ENCODE measurements around the gene EIF3D.

Gene EIF3D, protein sequence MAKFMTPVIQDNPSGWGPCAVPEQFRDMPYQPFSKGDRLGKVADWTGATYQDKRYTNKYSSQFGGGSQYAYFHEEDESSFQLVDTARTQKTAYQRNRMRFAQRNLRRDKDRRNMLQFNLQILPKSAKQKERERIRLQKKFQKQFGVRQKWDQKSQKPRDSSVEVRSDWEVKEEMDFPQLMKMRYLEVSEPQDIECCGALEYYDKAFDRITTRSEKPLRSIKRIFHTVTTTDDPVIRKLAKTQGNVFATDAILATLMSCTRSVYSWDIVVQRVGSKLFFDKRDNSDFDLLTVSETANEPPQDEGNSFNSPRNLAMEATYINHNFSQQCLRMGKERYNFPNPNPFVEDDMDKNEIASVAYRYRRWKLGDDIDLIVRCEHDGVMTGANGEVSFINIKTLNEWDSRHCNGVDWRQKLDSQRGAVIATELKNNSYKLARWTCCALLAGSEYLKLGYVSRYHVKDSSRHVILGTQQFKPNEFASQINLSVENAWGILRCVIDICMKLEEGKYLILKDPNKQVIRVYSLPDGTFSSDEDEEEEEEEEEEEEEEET

DNA sequence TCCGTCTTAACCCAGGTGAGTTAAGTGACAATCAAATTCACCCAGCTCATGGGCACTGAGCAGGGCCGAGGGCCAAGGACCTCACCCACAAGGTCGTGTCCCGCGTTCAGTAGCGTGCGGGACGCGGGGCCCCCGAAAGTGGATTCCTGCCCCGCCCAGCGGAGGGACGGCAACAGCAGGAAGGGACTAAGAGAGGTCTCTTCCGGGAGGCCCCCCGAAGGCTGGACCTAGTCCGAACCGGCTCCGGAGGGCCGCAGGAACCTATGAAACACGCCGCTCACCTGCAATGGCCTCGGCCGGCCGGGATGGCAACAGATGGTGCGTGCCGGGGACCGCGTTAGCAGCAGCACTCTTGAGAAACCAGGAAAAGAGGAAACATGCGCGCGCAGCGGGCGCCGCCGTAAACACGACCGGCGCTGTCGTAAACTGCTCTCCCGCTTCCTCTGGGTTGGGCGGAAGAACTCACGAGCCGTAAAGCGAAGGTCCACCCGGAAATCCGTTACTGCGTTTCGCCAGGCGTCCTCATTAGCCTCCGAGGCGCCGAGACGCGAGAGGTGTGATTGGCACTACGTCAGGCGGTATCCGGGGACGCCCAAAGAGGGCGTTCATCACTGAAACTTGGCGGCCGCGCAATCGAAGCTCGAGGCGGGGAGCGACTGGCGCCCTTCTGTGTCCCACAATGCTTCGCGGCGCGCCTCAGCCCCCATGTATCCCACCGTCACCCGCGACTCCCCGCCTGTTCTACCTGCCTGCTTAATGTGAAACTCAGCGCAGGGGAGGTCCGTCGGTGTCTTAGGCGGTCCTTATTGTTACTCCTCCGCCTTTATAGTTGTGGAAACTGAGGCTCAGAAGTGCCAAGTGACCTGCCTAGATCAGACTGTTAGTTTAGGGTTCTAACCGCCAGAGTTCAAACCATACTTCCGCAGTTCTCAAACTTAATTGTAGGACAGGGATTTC is at the start of gene EIF3D:
Gene EIF3D (minus strand): TSS at position 372 of the 957 bp plus-strand sequence. CDS start 3,045 bp downstream, outside the sequence.
- peak; percentile 97 for DNase-seq

DNA sequence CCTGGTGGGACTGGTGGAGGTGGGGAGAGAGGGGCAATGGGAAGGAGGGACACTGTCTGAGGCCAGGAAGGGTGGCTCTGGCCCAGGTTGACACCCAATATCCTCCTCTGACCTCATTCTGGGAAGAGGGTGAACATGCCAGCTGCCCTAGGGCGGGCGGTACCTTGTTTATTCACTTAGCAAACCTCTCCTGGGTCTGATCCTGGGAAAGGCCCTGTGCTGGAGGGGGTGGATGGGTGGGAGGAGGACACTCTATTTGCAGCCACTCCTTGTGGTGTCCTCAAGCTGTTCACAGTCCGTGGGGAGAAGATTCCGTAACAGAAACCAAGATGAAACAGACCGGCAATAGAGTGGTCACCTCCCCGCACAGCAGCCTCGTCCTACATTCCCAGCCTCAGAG is 49.7 kb upstream of the EIF3D start:
- DNase-seq, result no peak

DNA sequence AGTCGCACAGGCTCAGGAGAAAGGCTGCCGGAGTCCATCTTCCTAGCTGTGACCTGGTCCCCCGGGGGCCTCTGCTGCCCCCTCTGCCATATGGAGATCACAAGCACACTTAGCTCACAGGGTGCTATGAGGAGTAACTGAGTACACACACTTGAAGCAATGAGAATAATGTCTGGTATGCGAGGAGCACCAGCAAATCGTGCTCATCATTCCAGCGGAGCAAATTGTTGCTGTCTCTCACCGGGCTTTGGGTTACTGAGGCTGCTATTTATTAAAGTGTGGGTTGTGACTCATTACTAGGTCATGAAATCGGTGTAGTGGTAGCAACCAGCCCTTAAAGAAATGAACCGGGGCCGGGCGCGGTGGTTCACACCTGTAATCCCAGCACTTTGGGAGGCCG is 48.1 kb upstream of the EIF3D start:
- no peak for DNase-seq

DNA sequence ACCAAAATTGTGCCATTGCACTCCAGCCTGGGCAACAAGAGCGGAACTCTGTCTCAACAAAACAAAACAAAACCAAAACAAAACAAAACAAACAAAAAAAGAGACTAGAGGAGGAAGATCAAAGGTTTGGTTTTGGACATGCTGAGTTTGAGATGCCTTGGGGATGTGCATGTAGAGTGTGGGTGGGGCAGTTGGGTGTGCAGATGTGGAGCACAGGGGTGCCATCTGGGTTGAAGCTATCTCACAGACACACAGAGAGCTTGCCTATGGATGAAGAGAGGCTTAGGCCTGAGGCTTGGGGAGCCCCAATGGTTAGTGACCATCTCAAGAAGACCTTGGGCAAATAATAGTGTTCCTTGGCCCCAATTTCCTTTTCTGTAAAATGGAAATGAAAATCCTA is 45.8 kb upstream of the EIF3D start:
- DNase-seq, result no peak

DNA sequence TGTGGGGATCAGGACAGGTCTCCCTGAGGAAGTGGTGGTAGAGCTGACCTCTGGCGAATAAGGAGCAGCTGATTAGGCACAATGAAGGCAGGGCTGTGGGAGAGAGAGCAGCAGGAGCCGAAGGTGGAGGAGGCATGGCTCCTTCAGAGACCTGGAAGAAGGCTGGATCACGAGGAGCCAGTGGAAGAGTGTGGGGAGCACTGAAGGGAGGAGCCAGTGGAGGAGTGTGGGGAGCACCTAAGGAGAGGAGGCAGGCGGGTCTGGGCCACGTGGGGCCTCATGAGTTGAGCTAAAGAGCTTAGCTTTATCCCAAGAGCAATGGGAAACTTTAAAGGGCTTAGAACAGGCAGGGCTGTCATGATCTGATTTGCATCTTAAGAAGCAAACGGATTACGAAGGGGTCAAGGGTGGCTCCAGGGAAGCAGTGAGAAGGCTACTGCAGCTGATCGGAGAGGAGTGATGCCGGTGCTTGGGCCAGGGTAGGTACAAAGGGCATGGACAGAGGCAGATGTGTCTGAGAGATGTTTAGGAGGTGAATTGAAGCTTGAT is 44.9 kb upstream of the EIF3D start:
- no peak for DNase-seq

DNA sequence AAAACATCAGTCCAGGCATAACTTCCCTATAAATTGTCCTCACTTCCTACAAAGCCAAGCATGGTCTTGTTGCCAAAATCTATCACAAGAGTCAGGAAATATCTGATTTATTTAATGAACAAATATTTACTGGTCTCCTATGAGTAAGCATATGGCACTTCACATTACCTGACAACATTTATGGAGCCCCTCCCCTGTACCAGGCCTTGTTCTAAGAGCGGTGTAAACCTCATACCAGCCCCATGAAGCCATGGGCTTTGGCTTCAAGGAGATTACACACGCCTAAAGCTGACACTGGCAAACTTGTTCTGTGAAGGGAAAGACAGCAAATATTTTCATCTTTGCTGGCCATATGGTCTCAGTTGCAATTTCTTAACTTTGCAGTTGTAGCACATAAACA is 43.0 kb upstream of the EIF3D start:
- no peak for DNase-seq

DNA sequence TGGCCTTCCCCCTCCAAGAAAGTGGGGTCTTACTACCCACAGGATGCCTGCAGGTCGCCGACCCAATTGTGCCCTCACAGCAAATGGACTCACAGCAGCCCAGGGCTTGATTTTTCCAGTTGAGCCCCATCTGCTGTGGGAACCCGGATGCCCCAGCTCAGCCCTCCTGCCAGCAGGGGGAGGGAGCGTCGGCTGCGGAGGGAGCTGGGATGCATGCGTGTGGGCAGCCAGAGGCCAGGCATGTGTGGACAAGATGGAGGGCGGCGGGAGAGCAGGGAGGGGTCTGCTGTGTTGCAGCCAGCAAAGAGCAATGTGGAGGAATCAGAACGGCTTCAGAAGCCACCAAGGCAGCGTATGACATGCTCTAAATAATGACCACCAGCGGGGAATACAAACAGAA is 41.0 kb upstream of the EIF3D start:
- DNase-seq, result no peak

DNA sequence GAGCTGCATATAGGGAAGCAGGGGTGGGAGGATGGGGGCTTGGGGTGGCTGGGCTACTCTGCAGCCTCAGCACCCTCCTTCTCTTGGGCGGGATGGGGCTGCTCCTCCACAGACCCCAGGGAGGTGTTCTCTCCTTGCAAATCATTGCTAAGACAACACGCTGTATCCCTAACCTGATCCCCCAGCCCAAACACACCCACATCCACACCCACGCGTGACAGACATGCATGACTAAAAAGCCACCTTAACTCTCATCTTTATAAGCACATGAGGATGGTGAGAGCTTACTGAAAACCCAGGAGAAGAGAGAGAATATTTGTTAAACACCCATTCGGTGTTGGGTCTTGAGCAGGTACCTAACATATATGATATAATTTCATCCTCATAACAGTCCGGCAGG is 39.9 kb upstream of the EIF3D start:
- no peak for DNase-seq

DNA sequence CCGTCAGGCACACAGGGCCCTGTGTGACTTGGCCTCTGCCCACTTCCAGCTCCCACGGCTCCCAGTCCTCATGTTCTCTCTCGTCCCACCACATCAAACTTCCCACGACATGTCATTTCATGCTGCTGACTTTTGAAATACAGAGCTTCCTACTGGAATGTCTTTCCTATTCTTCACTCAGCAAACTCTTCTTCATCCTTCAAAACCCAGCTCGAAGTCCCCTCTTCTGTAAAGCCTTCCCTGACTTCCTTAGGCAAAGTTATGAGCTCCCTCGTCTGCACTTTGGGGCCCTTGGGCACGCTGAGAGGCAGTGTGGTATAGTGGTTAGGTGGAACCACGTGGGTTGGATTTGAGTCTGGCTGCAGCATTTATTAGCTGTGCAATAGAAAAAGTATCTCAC is 37.8 kb upstream of the EIF3D start:
- DNase-seq, result no peak

DNA sequence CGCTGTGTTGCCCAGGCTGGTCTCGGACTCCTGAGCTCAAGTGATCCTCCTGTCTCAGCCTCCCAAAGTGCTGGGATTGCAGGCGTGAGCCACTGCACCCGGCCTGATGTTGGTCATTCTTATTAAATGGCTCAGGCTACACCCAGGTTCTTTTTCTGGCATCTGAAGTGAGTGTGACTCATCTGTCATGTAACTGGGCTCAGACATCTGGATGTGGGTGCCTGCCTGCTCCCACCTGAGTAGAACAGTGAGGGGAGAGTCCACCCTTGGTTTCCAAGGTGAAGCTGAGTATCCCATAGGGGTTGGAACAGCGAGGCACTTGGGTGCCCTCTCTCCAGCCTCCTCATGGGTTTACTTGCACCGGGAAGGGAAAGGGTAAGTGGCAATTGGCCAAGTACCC is 36.7 kb upstream of the EIF3D start:
- no peak for DNase-seq

DNA sequence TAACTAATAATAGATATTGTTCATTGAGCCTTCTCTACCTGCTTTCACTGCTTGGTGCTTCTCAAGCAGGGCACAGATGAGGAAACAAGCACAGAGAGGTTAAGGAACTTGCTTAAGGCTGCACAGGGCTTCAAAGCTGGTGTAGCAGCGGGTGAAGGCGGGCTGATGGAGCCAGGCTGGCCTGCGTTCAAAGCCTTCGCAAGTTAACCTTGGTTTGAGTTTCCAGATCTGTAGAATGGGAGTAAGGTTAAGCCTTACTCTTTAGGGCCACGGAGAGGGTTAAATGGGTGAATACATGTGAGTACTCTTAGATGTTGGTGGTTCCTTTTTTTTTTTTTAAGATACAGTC is 36.2 kb upstream of the EIF3D start:
- DNase-seq, result no peak

DNA sequence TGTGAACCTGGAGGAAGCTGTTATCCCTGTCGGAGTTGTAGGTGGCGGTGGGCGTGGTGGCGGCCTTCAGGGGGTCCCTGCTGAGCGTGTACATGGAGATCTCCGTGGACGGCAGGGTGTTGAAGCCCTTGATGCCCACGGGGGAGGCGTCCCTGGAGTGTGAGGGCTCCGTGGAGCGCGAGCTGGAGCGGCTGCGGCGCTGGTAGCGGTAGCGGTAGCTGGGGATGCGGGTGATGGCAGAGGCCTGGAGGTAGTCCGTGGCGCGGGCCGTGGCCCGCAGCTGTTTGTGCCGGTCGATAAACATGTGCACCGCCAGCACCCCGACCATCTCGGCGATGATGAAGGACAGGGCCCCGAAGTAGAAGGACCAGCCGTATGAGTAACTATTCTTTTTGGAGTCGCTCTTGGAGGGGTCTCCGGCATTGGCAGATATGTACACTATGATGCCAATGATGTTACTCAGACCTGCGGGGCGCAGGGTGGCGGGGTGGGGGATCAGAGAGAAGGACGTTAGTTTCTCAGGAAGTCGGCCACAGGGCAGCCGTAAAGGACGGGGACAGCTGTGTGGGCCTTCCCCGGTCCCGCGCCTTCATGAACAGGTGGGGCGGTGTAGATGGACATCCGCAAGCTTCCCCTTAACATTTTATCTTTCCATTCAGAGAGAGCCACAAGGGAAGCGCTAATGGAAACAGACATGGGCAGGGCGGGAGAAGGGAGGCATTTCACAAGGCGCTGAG is 35.6 kb upstream of the EIF3D start:
- no peak for DNase-seq

DNA sequence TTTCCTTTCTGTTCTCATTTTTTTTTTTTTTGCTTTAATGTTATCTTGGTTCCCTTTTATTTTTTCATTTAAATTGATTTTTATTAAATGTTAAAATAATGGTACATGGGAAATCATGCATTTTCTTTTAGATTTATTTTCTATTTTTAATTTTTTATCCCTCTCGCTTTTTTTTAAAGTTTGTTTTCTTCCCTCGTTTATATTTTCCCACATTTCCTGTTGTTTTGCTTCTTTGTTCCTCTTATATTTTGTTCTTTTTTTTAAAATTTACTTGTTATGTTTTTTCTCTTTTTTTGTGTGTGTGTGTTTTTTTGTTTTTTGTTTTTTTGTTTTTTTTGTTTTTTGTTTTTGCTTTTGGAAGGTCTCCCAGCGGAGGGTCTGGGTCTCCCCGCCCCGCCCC is 34.9 kb upstream of the EIF3D start:
- no peak for DNase-seq

DNA sequence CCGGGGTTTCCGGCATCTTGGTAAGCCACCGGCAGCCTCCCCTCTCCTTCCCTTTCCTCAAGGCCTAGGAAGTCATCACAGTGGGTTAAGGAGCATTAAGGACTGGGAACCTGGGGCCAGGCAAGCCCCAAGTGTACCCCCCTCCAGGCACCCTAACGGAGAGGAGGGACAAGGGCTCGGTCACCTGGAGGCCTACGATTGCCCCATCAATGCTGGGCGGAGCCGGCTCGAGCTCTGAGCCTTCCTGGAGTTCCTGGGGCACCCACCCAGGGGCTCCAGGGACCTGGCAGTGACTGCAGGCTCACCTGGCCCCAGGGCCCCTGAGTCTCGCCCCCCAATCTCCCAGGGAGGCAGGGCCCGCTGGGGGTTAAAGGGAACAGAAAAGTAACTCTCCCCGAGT is 34.5 kb upstream of the EIF3D start:
- no peak for DNase-seq

DNA sequence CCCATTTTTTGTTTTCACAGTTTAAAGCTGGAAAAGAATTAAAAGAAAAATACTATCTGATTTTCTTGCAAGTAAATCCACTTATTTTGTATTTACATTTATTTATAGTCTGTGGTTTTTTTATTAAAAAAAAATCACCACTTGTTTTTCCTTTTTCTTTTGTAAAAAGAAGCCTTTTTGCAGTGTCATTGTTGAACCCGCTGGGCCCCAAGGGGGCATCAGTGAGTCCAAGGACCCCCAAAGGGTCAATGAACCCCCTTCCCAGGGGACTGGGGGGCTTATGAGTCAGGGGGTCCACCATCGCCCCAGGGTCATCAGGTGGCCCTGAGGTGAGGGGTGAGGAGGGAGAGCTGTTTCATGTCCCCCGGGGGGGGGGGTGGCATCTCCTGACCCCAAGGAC is 34.0 kb upstream of the EIF3D start:
- no peak for DNase-seq

DNA sequence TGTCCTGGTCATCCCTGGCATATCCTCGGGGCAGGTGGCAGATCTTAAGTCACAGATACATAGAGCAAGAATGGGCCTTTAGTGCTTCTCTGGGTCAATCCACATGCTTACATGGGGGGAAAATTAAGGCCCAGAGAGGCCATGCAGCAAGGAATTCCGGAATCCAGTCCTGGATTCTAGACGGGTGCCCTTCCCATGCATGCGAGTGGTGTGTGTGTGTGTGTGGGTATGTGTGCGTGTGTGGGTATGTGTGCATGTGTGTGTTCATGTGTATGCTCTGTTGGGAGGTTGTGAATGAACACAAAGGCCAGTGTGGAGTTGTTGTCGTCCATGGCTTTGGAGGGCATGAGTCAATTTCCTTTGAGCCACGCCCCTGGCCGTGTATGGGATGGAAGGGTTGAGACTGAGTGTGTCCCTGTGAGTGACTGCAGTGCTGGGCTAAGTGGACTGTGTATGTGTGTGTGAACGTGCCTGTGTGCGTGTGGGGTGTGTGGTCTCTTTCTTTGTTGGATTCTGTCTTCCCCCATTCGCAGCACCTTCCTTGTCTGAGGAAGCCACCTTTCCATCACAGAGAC is 33.4 kb upstream of the EIF3D start:
- DNase-seq, result no peak

DNA sequence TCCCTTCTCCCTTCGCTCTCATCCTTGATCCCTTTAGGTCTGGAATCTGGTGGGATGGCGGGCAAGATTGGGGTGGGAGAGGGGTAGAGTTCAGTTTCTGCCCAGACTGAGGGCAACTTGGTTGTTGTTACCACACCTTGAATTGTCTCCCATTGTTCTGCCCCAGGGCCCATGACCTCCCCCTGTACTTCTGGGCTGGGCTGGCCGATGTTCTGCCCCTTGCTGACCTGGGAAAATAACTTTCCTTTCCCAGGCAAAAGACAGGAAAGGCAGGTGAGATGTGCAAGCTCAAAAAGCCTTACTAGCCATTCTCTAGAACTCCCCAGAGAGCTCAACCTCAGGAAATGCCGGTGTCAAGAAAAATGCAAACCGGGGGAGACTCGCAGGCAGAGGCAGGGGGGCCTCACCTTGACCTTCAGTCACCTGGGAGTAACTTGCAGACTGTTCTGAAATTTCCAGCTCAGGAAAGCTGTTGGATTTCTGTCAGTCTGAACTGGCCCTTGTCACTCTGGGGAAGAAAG is 32.4 kb upstream of the EIF3D start:
- no peak for DNase-seq

DNA sequence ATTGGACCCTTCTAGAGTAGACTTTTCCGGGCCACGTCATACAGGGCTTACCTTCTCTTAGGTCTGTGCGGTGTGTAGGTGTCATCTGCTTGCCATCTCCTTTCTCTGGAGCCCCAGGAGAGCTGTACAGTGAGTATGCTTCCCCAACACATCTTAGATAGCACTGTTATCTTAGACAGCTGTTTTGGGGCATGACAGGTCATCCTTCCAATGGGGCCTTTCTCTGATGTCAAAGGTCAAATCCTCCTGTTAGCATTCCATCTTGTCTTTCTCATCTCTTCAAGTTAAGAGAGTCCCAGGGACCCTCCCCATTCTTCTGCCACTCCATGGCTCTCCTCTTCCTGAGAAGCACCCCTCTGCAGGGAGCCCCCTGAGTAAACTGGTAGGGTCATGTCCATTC is 31.0 kb upstream of the EIF3D start:
- no peak for DNase-seq

DNA sequence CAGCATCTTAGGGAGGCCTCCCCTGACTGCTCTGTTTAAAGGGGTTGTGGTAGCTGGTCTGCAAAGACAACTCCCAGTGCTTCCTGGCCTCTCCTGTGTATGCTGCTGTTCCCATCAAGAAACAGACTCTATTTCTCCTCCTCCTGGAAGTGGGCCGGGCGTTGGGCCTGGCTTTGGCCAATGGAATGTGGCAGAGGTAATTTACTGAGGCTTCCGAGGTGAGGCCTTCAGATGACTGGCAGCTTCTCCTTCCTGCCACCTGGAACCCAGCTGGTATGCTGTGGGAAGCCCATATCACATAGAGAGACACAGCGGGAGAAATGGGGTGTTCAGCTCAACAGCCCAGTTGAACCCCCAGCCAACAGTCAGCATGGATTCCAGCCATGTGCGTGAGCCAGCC is 25.1 kb upstream of the EIF3D start:
- no peak for DNase-seq

DNA sequence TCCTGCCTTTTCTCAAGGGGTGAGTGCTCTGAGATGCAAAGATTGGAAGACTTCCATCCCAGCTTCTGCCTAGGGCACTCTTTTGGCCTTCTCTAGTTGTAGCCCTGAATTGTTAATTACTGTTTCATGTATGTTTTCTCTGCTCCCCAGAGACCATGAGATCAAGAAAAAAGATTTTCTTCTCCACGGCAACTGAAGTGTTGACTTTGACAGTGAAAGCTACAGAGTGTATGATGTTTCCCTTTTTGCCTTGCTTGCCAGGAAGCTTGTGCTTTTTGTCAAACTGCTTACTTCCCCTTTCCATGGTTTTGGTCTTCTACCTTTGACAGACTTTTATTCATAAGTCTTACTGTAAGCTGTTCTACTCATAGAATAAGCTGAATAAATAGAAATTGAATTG is 23.3 kb upstream of the EIF3D start:
- no peak for DNase-seq

DNA sequence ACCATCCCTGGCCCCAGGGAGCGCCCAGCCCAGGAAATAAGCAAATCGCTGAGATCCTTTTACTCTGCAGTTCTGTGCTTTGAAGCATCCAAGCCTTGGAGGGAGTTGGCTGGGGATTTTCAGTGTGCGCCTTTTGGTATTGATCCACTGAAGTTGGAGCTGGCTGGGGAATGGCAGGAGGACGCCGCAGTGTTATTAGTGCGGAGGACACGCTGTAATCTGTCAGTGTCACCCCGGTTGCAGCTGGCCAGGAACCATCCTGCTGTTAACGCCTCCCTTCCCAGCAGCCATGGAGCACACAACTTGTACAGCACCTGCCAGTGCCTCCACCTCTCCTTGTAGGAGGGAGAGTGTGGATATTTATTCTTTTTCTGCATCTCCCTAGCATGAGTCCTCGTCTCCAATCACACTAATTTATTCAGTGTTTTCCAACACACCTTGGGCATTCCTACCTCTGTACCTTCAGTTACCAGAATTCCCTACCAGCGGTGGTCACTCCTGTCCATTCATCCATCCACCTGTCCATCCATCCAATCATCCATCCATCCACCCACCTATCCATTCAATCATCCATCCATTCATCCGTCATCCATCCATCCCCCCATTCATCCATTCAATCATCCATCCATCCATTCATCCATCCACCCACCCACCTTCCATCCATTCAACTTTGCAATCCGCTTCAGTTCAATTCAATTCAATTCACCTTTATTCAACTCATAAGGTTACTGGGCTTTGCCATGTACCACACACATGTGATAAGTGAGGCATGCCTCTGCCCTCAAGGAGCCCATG is 21.9 kb upstream of the EIF3D start:
- no peak for DNase-seq

All from DMS79 treated with DMSO at 0.1 percent for 48 hours (cell line).